ENCODE results near the gene DRAXIN.

The DRAXIN gene, protein sequence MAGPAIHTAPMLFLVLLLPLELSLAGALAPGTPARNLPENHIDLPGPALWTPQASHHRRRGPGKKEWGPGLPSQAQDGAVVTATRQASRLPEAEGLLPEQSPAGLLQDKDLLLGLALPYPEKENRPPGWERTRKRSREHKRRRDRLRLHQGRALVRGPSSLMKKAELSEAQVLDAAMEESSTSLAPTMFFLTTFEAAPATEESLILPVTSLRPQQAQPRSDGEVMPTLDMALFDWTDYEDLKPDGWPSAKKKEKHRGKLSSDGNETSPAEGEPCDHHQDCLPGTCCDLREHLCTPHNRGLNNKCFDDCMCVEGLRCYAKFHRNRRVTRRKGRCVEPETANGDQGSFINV

GRCh38 chr1:11691302-11691914 lies at the start of gene DRAXIN:
Gene DRAXIN, plus strand, starts transcription at chr1:11691710. Its CDS starts 14,549 bp downstream, at chr1:11706259.
- DNase-seq (ENCODE audit: low read depth in 3 of 3) = peak in 1 of 3 experiments; percentile 5

DNA sequence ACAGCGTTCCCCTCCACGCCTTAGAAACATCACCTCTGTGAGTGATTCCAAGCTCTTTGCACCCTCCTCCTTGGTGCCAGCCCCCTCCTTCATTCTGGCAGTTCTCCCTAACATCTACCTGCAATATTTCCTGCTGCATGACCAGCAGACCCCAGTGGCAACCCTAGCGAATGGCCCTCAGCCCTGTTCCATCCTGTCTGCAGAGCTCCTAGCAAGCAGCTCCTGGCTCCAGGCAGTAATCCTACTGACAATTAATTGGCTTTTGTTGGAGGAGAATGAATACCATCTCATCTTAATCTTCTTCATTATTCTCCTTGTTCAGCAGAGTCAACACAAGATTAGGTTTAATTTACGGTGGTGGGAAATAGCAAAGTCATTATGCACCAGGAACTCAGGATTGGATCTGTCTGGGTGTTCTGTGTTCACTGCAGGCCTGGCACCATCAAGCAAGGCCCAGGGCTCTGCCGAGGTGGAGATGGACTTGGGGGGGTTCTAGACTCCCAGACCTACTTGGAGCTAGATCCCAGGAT lies 49.7 kb upstream of the DRAXIN start:
- DNase-seq (ENCODE audit: low read depth in 3 of 3) = no peak

DNA sequence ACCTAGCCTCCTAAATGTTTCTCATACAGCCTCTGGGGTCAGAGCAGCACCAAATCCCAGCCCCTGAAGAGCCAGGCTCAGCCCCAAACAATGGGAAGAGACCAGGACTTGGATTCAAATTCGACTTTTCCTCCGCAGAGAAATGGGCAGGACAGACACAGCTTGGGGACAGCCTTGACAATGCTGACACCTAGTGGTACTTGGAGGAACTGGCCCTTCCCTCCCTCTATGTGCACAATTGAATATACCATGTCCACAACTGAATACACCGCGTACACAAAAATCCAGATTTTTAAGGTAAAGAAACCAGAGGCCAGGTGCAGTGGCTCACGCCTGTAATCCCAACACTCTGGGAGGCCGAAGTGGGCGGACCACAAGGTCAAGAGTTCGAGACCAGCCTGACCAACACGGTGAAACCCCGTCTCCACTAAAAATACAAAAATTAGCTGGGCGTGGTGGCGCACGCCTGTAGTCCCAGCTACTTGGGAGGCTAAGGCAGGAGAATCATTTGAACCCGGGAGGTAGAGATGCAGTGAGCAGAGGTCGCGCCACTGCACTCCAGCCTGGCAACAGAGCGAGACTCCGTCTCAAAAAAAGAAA lies 49.0 kb upstream of the DRAXIN start:
- DNase-seq (ENCODE audit: low read depth in 3 of 3) = peak; percentile 48 to 61 (median 58)

DNA sequence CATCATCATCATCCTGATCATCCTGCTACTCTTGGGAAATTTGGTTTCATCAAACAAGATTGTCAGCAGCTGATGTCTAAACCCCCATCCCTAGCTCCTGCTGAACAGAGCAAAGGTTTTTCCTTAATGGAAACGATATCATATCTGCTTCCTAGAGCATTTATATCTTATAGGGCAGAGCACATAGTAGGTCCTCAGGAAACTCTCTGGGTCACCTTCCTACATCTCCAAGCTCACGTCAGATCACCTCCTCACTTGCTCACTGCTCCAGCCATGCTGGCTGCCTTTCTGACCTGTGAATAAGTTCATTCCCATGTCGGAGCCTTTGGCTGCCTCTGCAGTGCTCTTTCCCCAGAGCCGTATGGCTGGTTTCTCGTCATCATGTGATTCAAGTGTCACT lies 47.7 kb upstream of the DRAXIN start:
- DNase-seq (ENCODE audit: low read depth in 3 of 3) = no peak

DNA sequence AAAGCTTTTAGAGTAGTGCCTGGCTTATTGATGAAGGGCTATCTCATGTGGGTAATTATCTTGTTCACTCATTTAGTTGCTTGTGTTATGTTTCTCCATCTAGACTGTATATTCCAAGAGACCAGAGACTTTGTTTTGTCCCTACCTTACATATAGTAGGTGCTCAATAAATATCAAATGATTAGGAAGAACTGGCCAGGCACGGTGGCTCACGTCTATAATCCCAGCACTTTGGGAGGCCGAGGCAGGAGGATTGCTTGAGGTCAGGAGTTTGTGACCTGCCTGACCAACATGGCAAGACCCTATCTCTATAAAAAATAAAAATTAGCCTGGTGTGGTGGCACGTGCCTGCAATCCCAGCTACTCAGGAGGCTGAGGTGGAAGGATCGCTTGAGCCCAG lies 46.2 kb upstream of the DRAXIN start:
- DNase-seq (ENCODE audit: low read depth in 3 of 3) = no peak

GRCh38 chr1:11645670-11646265 lies 45.7 kb upstream of the DRAXIN start:
- peak; percentile 65 to 82 (median 73) for DNase-seq (ENCODE audit: low read depth in 3 of 3)

DNA sequence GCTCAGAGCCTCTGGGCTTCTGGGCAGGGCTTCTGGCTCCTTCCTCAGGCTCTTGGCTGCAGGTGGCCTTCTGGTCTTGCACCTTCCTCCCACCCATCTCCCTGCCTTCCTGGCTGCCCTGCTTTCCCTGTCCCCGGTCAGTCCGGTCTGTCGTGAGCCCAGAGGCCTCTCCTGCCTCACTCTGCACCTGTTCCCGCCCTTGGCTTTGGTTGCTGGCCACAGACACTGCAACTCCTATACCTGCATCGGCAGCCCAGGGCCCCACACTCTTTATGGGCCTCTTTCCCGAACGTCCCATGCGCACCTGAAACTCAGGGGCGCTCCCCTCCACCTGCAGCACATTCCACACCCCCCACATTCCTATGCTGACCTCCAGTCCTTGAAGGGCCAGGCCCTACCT lies 45.2 kb upstream of the DRAXIN start:
- no peak for DNase-seq (ENCODE audit: low read depth in 3 of 3)

- no peak for DNase-seq (ENCODE audit: low read depth in 3 of 3)
These were observed 44.2 kb upstream of the DRAXIN start for GRCh38 chr1:11647333-11647732.

GRCh38 chr1:11648039-11648438 lies 43.5 kb upstream of the DRAXIN start:
- DNase-seq (ENCODE audit: low read depth in 3 of 3) = no peak

DNA sequence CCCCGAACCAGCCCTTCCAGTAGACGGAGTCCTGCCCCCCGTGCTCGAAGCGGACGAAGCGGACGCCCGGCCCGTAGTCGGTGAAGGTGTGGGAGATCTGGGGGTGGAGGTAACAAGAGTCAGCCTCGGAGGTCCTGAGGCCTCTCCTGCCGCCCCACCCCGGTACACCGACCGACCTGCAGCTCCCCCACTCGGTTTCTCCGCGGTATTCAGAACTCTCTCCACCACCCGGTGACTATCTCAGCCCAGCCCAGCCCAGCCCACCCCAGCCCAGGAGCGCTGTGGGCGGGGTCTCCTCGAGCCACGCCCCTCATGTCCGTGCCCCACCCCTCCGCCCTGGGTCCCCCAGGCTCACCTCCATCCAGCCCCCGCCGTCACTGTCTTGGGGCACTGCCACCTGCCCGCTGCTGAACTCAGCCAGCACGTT lies 42.8 kb upstream of the DRAXIN start:
- peak in 1 of 3 experiments; percentile 45 for DNase-seq (ENCODE audit: low read depth in 3 of 3)

- no peak for DNase-seq (ENCODE audit: low read depth in 3 of 3)
These were observed 42.3 kb upstream of the DRAXIN start for GRCh38 chr1:11649237-11649623.

DNA sequence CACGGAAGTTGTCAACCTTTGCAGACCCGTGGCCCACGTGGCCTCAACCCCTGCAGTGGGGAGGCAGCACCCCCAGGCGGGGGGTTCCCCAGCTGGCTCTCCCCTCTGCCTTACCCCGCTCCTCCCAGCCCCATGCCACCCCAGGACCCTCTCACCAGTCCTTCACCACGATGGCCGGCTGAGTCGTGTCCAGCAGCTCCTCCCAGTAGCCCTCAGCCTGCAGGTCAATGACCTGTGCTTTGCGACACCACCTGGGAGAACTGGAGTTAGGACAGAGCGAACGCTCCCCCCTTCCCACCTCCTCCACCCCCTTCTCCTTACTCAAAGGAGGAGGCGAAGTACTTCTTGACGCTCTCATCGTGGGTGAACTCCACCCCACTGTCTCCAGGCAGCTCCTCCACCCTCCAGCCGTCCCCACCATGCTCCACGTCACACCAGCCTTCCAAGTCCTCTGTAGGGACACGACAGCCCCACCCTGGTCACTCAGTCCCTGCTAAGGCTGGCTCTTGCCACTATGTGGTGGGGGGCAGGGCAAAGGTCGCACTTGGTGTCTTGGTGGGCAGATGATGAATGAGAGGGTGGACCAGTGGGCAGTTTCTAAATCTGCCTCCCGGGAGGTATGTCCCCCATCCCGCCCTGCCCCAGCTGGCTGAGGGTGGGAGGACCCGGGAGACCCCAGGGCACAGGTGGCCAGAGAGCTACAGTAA lies 41.7 kb upstream of the DRAXIN start:
- DNase-seq (ENCODE audit: low read depth in 3 of 3) = no peak

GRCh38 chr1:11650331-11650991 lies 41.0 kb upstream of the DRAXIN start:
- DNase-seq (ENCODE audit: low read depth in 3 of 3) = peak; percentile 55 to 79 (median 56)

GRCh38 chr1:11651017-11651416 lies 40.5 kb upstream of the DRAXIN start:
- no peak for DNase-seq (ENCODE audit: low read depth in 3 of 3)

GRCh38 chr1:11652203-11652780 lies 39.2 kb upstream of the DRAXIN start:
- no peak for DNase-seq (ENCODE audit: low read depth in 3 of 3)

- DNase-seq (ENCODE audit: low read depth in 3 of 3) = no peak
These were observed 38.2 kb upstream of the DRAXIN start for GRCh38 chr1:11653101-11653860.

DNA sequence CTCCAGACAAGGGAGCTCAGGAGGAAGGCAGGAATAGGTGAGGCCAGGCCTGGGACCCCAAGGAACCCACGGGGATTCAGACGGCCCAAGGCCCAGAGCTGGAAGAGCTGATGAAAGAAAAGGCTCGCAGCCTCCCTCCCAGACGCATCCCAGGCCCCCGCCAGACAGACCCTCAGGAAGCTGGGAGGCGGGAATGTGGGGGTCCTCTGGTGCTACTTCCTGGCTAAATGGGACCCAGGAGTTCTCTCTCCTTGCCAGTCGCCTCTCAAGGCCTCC lies 37.7 kb upstream of the DRAXIN start:
- no peak for DNase-seq (ENCODE audit: low read depth in 3 of 3)

- peak; percentile 45 to 70 (median 53) for DNase-seq (ENCODE audit: low read depth in 3 of 3)
These were observed 37.2 kb upstream of the DRAXIN start, which contains the start of the genes FBXO2 and FBXO44 for GRCh38 chr1:11654137-11654938. Gene FBXO2, minus strand, starts transcription at chr1:11654429. Its CDS starts 89 bp downstream, at chr1:11654340. Gene FBXO44, plus strand, starts transcription at chr1:11654877. Its CDS starts 959 bp downstream, at chr1:11655836.

All from stimulated activated CD4-positive, alpha-beta T cell treated with anti-CD3 and anti-CD28 coated beads, TNF-alpha, amount 100 ng/mL, for 24 hours (primary cell).